ENCODE data around the gene BATF3.
"Not testable (repeated sequence)": the region's sequence is repeated elsewhere in the genome, so short reads cannot be mapped to it uniquely, and the experiment has no call there.

DNA sequence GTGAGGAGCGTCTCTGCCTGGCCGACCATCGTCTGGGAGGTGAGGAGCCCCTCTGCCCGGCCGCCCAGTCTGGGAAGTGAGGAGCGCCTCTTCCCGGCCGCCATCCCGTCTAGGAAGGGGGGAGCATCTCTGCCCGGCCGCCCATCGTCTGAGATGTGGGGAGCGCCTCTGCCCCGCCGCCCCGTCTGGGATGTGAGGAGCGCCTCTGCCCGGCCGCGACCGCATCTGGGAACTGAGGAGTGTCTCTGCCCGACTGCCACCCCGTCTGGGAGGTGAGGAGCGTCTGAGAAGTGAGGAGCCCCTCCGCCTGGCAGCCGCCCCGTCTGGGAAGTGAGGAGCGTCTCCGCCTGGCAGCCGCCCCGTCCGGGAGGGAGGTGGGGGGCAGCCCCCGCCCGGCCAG lies 25.0 kb upstream of the BATF3 start:
- not testable (repeated sequence) for TF ChIP-seq RCOR1 (IDR thresholded peaks at IDR 0.05; ENCODE audit: low read length); POLR2AphosphoS5 (IDR thresholded peaks at IDR 0.05; ENCODE audit: low read depth, low read length); GABPA (IDR thresholded peaks at IDR 0.05; ENCODE audit: low read depth); EZH2phosphoT487 (IDR thresholded peaks at IDR 0.05; ENCODE audit: borderline replicate concordance, low read depth)
